ENCODE data around the gene ADCYAP1. TPM values are rescaled to one million over a fixed set of nuclear protein-coding genes. Genes with fewer than 3 reads are reported as not detected.

Gene ADCYAP1
- total RNA-seq, 2 donors from 2014 or later, result 7.3 to 28.0 TPM

DNA sequence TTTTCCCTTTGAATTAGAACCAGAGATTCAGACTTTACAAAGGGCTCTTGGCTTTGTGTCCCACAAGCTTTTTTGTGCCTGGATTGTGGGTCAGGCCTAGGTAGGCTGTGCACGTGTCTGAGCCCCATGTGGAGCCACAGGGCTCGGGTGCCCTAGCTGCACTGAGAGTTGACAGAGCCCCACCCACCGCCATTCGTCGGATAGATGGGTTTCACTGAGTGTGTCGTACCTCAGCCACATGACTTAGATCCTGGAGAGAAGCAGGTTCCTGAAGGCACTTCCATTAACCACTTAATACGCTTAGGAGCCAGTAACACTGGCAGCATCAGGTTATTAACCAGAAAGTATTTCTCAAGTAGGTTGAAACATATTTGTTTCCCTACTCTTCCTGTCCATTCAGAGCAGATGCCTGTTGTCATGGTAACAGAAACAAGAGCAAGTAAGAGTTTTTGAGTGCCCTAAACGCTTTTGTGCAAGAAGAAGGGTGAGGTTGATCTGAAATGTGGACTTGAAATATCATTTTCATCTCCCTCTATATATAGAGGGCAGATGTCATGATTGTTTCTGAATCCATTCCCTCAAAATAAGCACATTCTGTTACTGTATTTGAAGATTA, 30.0 kb downstream of the ADCYAP1 start:
- Histone ChIP-seq H3K4me3 (no peak overlapping the region), H3K4me1 (no peaks in the 10 kb centered on the region), H3K27ac (no peak overlapping the region), H3K36me3 (replicated peaks in 1 of 2; ENCODE audit: insufficient read depth in 1 of 2, low read depth in 2 of 2) (no peaks in the 10 kb centered on the region), H3K9me3 (no peaks in the 10 kb centered on the region), H3K27me3 (no peaks in the 10 kb centered on the region)
- TF ChIP-seq POLR2A (IDR thresholded peaks at IDR 0.05), result no peak
- TF ChIP-seq, protein P1, sequence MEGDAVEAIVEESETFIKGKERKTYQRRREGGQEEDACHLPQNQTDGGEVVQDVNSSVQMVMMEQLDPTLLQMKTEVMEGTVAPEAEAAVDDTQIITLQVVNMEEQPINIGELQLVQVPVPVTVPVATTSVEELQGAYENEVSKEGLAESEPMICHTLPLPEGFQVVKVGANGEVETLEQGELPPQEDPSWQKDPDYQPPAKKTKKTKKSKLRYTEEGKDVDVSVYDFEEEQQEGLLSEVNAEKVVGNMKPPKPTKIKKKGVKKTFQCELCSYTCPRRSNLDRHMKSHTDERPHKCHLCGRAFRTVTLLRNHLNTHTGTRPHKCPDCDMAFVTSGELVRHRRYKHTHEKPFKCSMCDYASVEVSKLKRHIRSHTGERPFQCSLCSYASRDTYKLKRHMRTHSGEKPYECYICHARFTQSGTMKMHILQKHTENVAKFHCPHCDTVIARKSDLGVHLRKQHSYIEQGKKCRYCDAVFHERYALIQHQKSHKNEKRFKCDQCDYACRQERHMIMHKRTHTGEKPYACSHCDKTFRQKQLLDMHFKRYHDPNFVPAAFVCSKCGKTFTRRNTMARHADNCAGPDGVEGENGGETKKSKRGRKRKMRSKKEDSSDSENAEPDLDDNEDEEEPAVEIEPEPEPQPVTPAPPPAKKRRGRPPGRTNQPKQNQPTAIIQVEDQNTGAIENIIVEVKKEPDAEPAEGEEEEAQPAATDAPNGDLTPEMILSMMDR (IDR thresholded peaks at IDR 0.05), result no peak
- 38 to 45% methylated on average over 8 of the region's 8 CpGs for WGBS, 2 donors
- intact Hi-C loops (cut with DNase I), result no loop called here
- DNase-seq (no peak), ATAC-seq (no peak)

DNA sequence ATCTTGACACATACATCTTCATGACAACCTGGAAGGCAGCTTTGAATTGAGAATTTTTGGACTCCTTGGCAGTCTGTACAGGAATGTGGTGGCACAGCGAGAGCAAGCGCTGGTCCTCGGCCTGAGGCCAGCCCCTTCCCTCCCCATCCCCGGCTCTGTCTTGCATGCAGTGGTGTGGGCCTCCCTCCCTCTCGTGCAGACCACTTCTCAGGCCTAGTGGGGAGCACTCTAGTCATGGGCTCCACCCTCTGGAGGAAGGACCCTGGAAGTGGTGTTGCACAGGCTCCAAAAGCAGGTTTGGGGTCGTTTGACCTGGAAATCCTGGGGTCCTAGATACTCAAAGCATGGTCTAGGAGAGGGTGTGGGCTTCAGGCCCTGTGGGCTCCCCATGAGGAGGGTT, 32.3 kb downstream of the ADCYAP1 start:
- Histone ChIP-seq H3K27me3 (no peaks in the 10 kb centered on the region), H3K27ac (no peak overlapping the region), H3K4me1 (no peaks in the 10 kb centered on the region), H3K9me3 (no peaks in the 10 kb centered on the region), H3K36me3 (replicated peaks in 1 of 2; ENCODE audit: insufficient read depth in 1 of 2, low read depth in 2 of 2) (no peaks in the 10 kb centered on the region), H3K4me3 (no peak overlapping the region)
- no peak for DNase-seq
- no peak for ATAC-seq
- intact Hi-C loops (cut with DNase I), result no loop called here
- WGBS, 2 donors, result 40 to 65% methylated on average over 6 of the region's 6 CpGs
- TF ChIP-seq POLR2A (IDR thresholded peaks at IDR 0.05), result no peak
- TF ChIP-seq, protein P1 (IDR thresholded peaks at IDR 0.05), result no peak

GRCh38 chr18:939166-939565, 34.5 kb downstream of the ADCYAP1 start:
- no peaks in the 10 kb centered on the region for H3K36me3 ChIP-seq (replicated peaks in 1 of 2; ENCODE audit: insufficient read depth in 1 of 2, low read depth in 2 of 2)
- no peaks in the 10 kb centered on the region for H3K27me3 ChIP-seq
- no peak for ATAC-seq
- H3K4me3 ChIP-seq, result no peak overlapping the region
- no peak overlapping the region for H3K27ac ChIP-seq
- H3K4me1 ChIP-seq, result no peaks in the 10 kb centered on the region
- 35 to 52% methylated on average over 4 of the region's 4 CpGs for WGBS, 2 donors
- no peaks in the 10 kb centered on the region for H3K9me3 ChIP-seq
- TF ChIP-seq, protein P1 (IDR thresholded peaks at IDR 0.05), result no peak
- no peak for TF ChIP-seq POLR2A (IDR thresholded peaks at IDR 0.05)
- intact Hi-C loops (cut with DNase I), result no loop called here
- DNase-seq, result no peak

DNA sequence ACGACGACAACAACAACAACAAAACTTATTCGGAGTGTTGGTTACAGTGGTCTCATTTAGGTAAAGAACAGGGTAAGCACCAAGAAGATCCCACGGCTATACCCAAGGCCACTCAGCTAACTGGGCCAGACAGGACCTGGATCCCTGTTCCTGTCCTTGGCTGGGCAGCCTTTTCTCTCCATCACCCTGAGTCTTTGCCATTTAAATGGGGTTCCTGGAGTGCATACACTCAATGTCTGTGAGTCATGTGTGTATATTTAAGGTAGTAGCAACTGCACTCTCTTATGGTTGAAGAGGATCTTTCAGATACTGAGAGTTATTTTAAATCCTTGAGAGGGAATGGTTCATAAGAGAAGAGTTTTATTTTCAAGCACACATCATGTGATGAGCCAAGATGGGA, 35.3 kb downstream of the ADCYAP1 start:
- H3K36me3 ChIP-seq (replicated peaks in 1 of 2; ENCODE audit: insufficient read depth in 1 of 2, low read depth in 2 of 2), result no peaks in the 10 kb centered on the region
- ATAC-seq (no peak), DNase-seq (no peak)
- intact Hi-C loops (cut with DNase I), result no loop called here
- no peak overlapping the region for H3K4me3 ChIP-seq
- 54 to 65% methylated on average over 4 of the region's 4 CpGs for WGBS, 2 donors
- H3K27me3 ChIP-seq, result no peaks in the 10 kb centered on the region
- H3K4me1 ChIP-seq, result no peaks in the 10 kb centered on the region
- H3K27ac ChIP-seq, result no peak overlapping the region
- no peaks in the 10 kb centered on the region for H3K9me3 ChIP-seq
- TF ChIP-seq, protein P1 (IDR thresholded peaks at IDR 0.05), result no peak
- no peak for TF ChIP-seq POLR2A (IDR thresholded peaks at IDR 0.05)

DNA sequence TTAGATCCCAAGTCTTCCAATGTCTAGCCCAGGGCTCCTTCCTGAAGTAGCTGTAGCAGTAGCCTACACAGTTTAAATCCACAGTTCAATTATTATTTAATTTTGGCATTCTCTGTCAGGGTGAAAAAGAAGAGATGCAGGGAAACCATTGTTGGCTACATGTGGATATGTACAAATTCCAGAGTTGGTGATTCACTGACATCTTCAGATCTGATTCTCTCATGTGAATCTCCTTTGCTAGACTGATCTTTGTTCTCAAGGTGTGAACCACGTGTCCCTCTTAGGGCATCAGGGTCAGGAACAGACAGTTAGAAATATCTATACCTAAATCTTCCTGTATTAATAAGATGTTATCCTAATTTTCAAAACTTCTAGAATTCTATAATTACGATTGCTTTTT, 36.7 kb downstream of the ADCYAP1 start:
- Histone ChIP-seq H3K4me3 (no peak overlapping the region), H3K36me3 (replicated peaks in 1 of 2; ENCODE audit: insufficient read depth in 1 of 2, low read depth in 2 of 2) (no peaks in the 10 kb centered on the region), H3K27me3 (no peaks in the 10 kb centered on the region), H3K9me3 (no peaks in the 10 kb centered on the region), H3K4me1 (no peaks in the 10 kb centered on the region), H3K27ac (no peak overlapping the region)
- no peak for DNase-seq
- 54 to 62% methylated on average over 2 of the region's 2 CpGs for WGBS, 2 donors
- TF ChIP-seq, protein P1 (IDR thresholded peaks at IDR 0.05), result no peak
- no peak for TF ChIP-seq POLR2A (IDR thresholded peaks at IDR 0.05)
- intact Hi-C loops (cut with DNase I), result no loop called here
- ATAC-seq, result no peak

Data from body of pancreas (tissue), 4 donors.